ENCODE measurements around the gene DEDD.

DEDD gene

GRCh38 chr1:161132410-161133219, at the start of gene DEDD:
Gene DEDD (minus strand): TSS chr1:161132667. CDS start chr1:161124462, 8,205 bp downstream.
- H3K9me3 Mint-ChIP-seq, result no peaks in the 10 kb centered on the region
- ATAC-seq, result peak; percentile 97
- no peak within 1 kb of the TSS for H3K4me3 Mint-ChIP-seq

GRCh38 chr1:161182214-161182613, 49.7 kb upstream of the DEDD start:
- ATAC-seq, result peak; percentile 50
- Mint-ChIP-seq H3K36me3 (no peaks in the 10 kb centered on the region), H3K27ac (peak overlapping the region; percentile 86), H3K27me3 (no peaks in the 10 kb centered on the region), H3K4me1 (peaks cover 67% of the 10 kb centered on the region), H3K4me3 (no peak overlapping the region), H3K9me3 (no peaks in the 10 kb centered on the region)

More at GRCh38 chr1:161132410-161133219, at the start of gene DEDD:
- H3K27me3 Mint-ChIP-seq, result no peaks in the 10 kb centered on the region
- peaks cover 41% of the 10 kb centered on the region for H3K4me1 Mint-ChIP-seq
- no peak within 1 kb of the TSS for H3K27ac Mint-ChIP-seq
- peaks cover 6% of the 10 kb centered on the region for H3K36me3 Mint-ChIP-seq

GRCh38 chr1:161180639-161181038, 48.2 kb upstream of the DEDD start:
- H3K4me1 Mint-ChIP-seq, result peaks cover 62% of the 10 kb centered on the region
- H3K27me3 Mint-ChIP-seq, result no peaks in the 10 kb centered on the region
- H3K4me3 Mint-ChIP-seq, result no peak overlapping the region
- H3K9me3 Mint-ChIP-seq, result no peaks in the 10 kb centered on the region
- ATAC-seq, result no peak
- peaks cover 2% of the 10 kb centered on the region for H3K36me3 Mint-ChIP-seq
- peak overlapping the region; percentile 57 for H3K27ac Mint-ChIP-seq

GRCh38 chr1:161179698-161180097, 47.2 kb upstream of the DEDD start:
- H3K9me3 Mint-ChIP-seq, result no peaks in the 10 kb centered on the region
- peaks cover 62% of the 10 kb centered on the region for H3K4me1 Mint-ChIP-seq
- H3K27ac Mint-ChIP-seq, result no peak overlapping the region
- no peak overlapping the region for H3K4me3 Mint-ChIP-seq
- peaks cover 12% of the 10 kb centered on the region for H3K36me3 Mint-ChIP-seq
- no peaks in the 10 kb centered on the region for H3K27me3 Mint-ChIP-seq
- ATAC-seq, result no peak

- Mint-ChIP-seq H3K4me3 (peak overlapping the region; percentile 95), H3K36me3 (peaks cover 30% of the 10 kb centered on the region), H3K4me1 (peaks cover 59% of the 10 kb centered on the region), H3K27me3 (no peaks in the 10 kb centered on the region), H3K9me3 (no peaks in the 10 kb centered on the region), H3K27ac (peak overlapping the region; percentile 95)
- ATAC-seq, result no peak
Observed at GRCh38 chr1:161177936-161178244, 45.4 kb upstream of the DEDD start.

GRCh38 chr1:161177112-161177935, 44.9 kb upstream of the DEDD start, which contains the start of gene B4GALT3:
Gene B4GALT3 (minus strand): TSS chr1:161177507. CDS start chr1:161176060, 1,447 bp downstream.
- no peaks in the 10 kb centered on the region for H3K27me3 Mint-ChIP-seq
- peaks cover 35% of the 10 kb centered on the region for H3K36me3 Mint-ChIP-seq
- peak; percentile 96 for ATAC-seq
- peaks cover 59% of the 10 kb centered on the region for H3K4me1 Mint-ChIP-seq
- peak within 1 kb of the TSS; percentile 95 for H3K4me3 Mint-ChIP-seq
- peak within 1 kb of the TSS; percentile 95 for H3K27ac Mint-ChIP-seq
- H3K9me3 Mint-ChIP-seq, result no peaks in the 10 kb centered on the region

GRCh38 chr1:161176468-161177111, 44.1 kb upstream of the DEDD start:
- Mint-ChIP-seq H3K27me3 (no peaks in the 10 kb centered on the region), H3K4me1 (peaks cover 55% of the 10 kb centered on the region), H3K9me3 (no peaks in the 10 kb centered on the region), H3K4me3 (peak overlapping the region; percentile 95), H3K36me3 (peaks cover 42% of the 10 kb centered on the region), H3K27ac (peak overlapping the region; percentile 95)
- ATAC-seq, result no peak

- ATAC-seq, result no peak
- H3K4me1 Mint-ChIP-seq, result peaks cover 50% of the 10 kb centered on the region
- H3K4me3 Mint-ChIP-seq, result peak overlapping the region; percentile 95
- H3K27me3 Mint-ChIP-seq, result no peaks in the 10 kb centered on the region
- H3K27ac Mint-ChIP-seq, result peak overlapping the region; percentile 95
- H3K9me3 Mint-ChIP-seq, result no peaks in the 10 kb centered on the region
- H3K36me3 Mint-ChIP-seq, result peaks cover 49% of the 10 kb centered on the region
Observed at GRCh38 chr1:161175771-161176453, 43.4 kb upstream of the DEDD start.

GRCh38 chr1:161174911-161175310, 42.4 kb upstream of the DEDD start:
- Mint-ChIP-seq H3K27me3 (no peaks in the 10 kb centered on the region), H3K4me1 (peaks cover 50% of the 10 kb centered on the region), H3K36me3 (peaks cover 51% of the 10 kb centered on the region), H3K27ac (peak overlapping the region; percentile 95), H3K4me3 (no peak overlapping the region), H3K9me3 (no peaks in the 10 kb centered on the region)
- no peak for ATAC-seq

GRCh38 chr1:161173711-161174110, 41.2 kb upstream of the DEDD start:
- peak overlapping the region; percentile 56 for H3K27ac Mint-ChIP-seq
- H3K27me3 Mint-ChIP-seq, result no peaks in the 10 kb centered on the region
- H3K36me3 Mint-ChIP-seq, result peaks cover 51% of the 10 kb centered on the region
- no peaks in the 10 kb centered on the region for H3K9me3 Mint-ChIP-seq
- no peak overlapping the region for H3K4me3 Mint-ChIP-seq
- peaks cover 50% of the 10 kb centered on the region for H3K4me1 Mint-ChIP-seq
- no peak for ATAC-seq

GRCh38 chr1:161172776-161173376, 40.4 kb upstream of the DEDD start:
- no peak for ATAC-seq
- Mint-ChIP-seq H3K36me3 (peaks cover 51% of the 10 kb centered on the region), H3K27me3 (no peaks in the 10 kb centered on the region), H3K27ac (peak overlapping the region; percentile 56), H3K4me3 (no peak overlapping the region), H3K9me3 (no peaks in the 10 kb centered on the region), H3K4me1 (peaks cover 55% of the 10 kb centered on the region)

GRCh38 chr1:161172349-161172748, 39.9 kb upstream of the DEDD start:
- peak overlapping the region; percentile 56 for H3K27ac Mint-ChIP-seq
- peaks cover 51% of the 10 kb centered on the region for H3K36me3 Mint-ChIP-seq
- H3K4me3 Mint-ChIP-seq, result no peak overlapping the region
- H3K4me1 Mint-ChIP-seq, result peaks cover 52% of the 10 kb centered on the region
- H3K9me3 Mint-ChIP-seq, result no peaks in the 10 kb centered on the region
- ATAC-seq, result no peak
- H3K27me3 Mint-ChIP-seq, result no peaks in the 10 kb centered on the region

- no peaks in the 10 kb centered on the region for H3K27me3 Mint-ChIP-seq
- no peak overlapping the region for H3K4me3 Mint-ChIP-seq
- no peaks in the 10 kb centered on the region for H3K9me3 Mint-ChIP-seq
- H3K36me3 Mint-ChIP-seq, result peaks cover 51% of the 10 kb centered on the region
- H3K27ac Mint-ChIP-seq, result no peak overlapping the region
- H3K4me1 Mint-ChIP-seq, result peaks cover 59% of the 10 kb centered on the region
- ATAC-seq, result no peak
Observed at GRCh38 chr1:161171696-161172095, 39.2 kb upstream of the DEDD start.

GRCh38 chr1:161171191-161171590, 38.7 kb upstream of the DEDD start:
- Mint-ChIP-seq H3K36me3 (peaks cover 51% of the 10 kb centered on the region), H3K4me3 (no peak overlapping the region), H3K27ac (no peak overlapping the region), H3K27me3 (no peaks in the 10 kb centered on the region), H3K4me1 (peaks cover 54% of the 10 kb centered on the region), H3K9me3 (no peaks in the 10 kb centered on the region)
- ATAC-seq, result no peak
